GM12865 (cell line): ENCODE measurements around the gene RIPPLY3.
A peak's percentile ranks its signal among the peaks of the same experiment; 100 is the strongest.

Source experiments
- DNase-seq: peaks from one replicate; pipeline ENCODE4 v3.0.0; 2010; ENCODE audit warnings: low read depth
- H3K4me3 ChIP-seq: 2 replicates; pipeline ENCODE4 v1.5.1; 2011; ENCODE audit warnings: mild to moderate bottlenecking, low read depth, low read length, control low read depth
- CTCF ChIP-seq: IDR thresholded peaks from 2 replicates; pipeline ENCODE4 v1.5.1; 2011; ENCODE audit warnings: low read length, control low read depth, low read depth, inconsistent platforms; ENCODE audit not compliant: insufficient read depth; ENCODE audit errors: missing control alignments

RIPPLY3 gene

GRCh38 chr21:37057614-37058013 is 51.1 kb downstream of the RIPPLY3 start:
- H3K4me3 ChIP-seq: no peak overlapping the region
- no peak for DNase-seq
- no peak for TF ChIP-seq CTCF

- no peak for TF ChIP-seq CTCF
- no peak for DNase-seq
- H3K4me3 ChIP-seq: no peak overlapping the region
Measured at GRCh38 chr21:37058261-37058660, 51.8 kb downstream of the RIPPLY3 start.

GRCh38 chr21:37059181-37059580 is 52.7 kb downstream of the RIPPLY3 start:
- H3K4me3 ChIP-seq: no peak overlapping the region
- TF ChIP-seq CTCF: no peak
- no peak for DNase-seq

- no peak for TF ChIP-seq CTCF
- no peak overlapping the region for H3K4me3 ChIP-seq
- no peak for DNase-seq
Measured at GRCh38 chr21:37060296-37060695, 53.8 kb downstream of the RIPPLY3 start.

GRCh38 chr21:37061926-37062592 is 55.6 kb downstream of the RIPPLY3 start:
- peak; percentile 12 for DNase-seq
- TF ChIP-seq CTCF: no peak
- no peak overlapping the region for H3K4me3 ChIP-seq

GRCh38 chr21:37062593-37062935 is 56.1 kb downstream of the RIPPLY3 start:
- DNase-seq: no peak
- no peak for TF ChIP-seq CTCF
- no peak overlapping the region for H3K4me3 ChIP-seq

GRCh38 chr21:37063433-37063832 is 56.9 kb downstream of the RIPPLY3 start:
- H3K4me3 ChIP-seq: no peak overlapping the region
- TF ChIP-seq CTCF: no peak
- no peak for DNase-seq
